Astrocyte (in vitro differentiated cells and primary cell): ENCODE results near the gene FCER1G. TPM values are rescaled to one million over a fixed set of nuclear protein-coding genes. Genes with fewer than 3 reads are reported as not detected.

ENCODE experiments used
- DNase-seq: peaks from one replicate; pipeline ENCODE4 v3.0.0-alpha.2; 2010; ENCODE audit warnings: low read depth
- FAIRE-seq: peaks from 2 replicates; lab custom pipeline; 2011; peaks lifted over from hg19 to GRCh38; lab: Jason Lieb, UNC
- H2AFZ ChIP-seq: 2 replicates; pipeline ENCODE4 v1.6.0; 2012; ENCODE audit warnings: low read depth, low read length, inconsistent platforms
- H3K27ac ChIP-seq: 2 replicates; pipeline ENCODE4 v1.5.1; 2011; ENCODE audit warnings: low read depth, low read length, inconsistent platforms
- H3K27me3 ChIP-seq: 2 replicates; pipeline ENCODE4 v1.6.0; 2011; ENCODE audit warnings: low read length, inconsistent platforms; ENCODE audit not compliant: insufficient read depth
- H3K36me3 ChIP-seq: 2 replicates; pipeline ENCODE4 v1.5.1; 2011; ENCODE audit warnings: low read length, inconsistent platforms; ENCODE audit not compliant: insufficient read depth
- H3K4me1 ChIP-seq: 2 replicates; pipeline ENCODE4 v1.5.1; 2011; ENCODE audit warnings: low read length, inconsistent platforms; ENCODE audit not compliant: insufficient read depth
- H3K4me2 ChIP-seq: 2 replicates; pipeline ENCODE4 v1.6.0; 2012; ENCODE audit warnings: low read length, inconsistent platforms
- H3K4me3 ChIP-seq: 2 replicates; pipeline ENCODE4 v1.5.1; 2011; ENCODE audit warnings: low read depth, mild to moderate bottlenecking, low read length, inconsistent platforms; ENCODE audit not compliant: insufficient read depth
- H3K79me2 ChIP-seq: 2 replicates; pipeline ENCODE4 v1.6.0; 2012; ENCODE audit warnings: mild to moderate bottlenecking, low read length, inconsistent platforms; ENCODE audit not compliant: insufficient read depth
- H3K9ac ChIP-seq: 2 replicates; pipeline ENCODE4 v1.6.0; 2012; ENCODE audit warnings: mild to moderate bottlenecking, low read length, inconsistent platforms
- H3K9me3 ChIP-seq: 2 replicates; pipeline ENCODE4 v1.5.1; 2012; ENCODE audit warnings: low read depth, mild to moderate bottlenecking, low read length, inconsistent platforms; ENCODE audit not compliant: insufficient read depth
- H4K20me1 ChIP-seq: 2 replicates; pipeline ENCODE4 v1.6.0; 2012; ENCODE audit warnings: low read length, inconsistent platforms; ENCODE audit not compliant: insufficient read depth
- H3K27ac Mint-ChIP-seq: one replicate; pipeline ENCODE4 v1.8.0; 2021; ENCODE audit warnings: mild to moderate bottlenecking, mixed read lengths; ENCODE audit not compliant: unreplicated experiment
- H3K27me3 Mint-ChIP-seq: one replicate; pipeline ENCODE4 v1.8.0; 2021; ENCODE audit warnings: low read depth, mixed read lengths; ENCODE audit not compliant: unreplicated experiment
- H3K36me3 Mint-ChIP-seq: one replicate; pipeline ENCODE4 v1.8.0; 2021; ENCODE audit warnings: low read depth, mixed read lengths; ENCODE audit not compliant: unreplicated experiment
- H3K4me1 Mint-ChIP-seq: one replicate; pipeline ENCODE4 v1.8.0; 2021; ENCODE audit warnings: low read depth, mixed read lengths; ENCODE audit not compliant: unreplicated experiment
- H3K4me3 Mint-ChIP-seq: one replicate; pipeline ENCODE4 v1.8.0; 2021; ENCODE audit warnings: mild to moderate bottlenecking, moderate library complexity, mixed read lengths; ENCODE audit not compliant: unreplicated experiment
- H3K9me3 Mint-ChIP-seq: one replicate; pipeline ENCODE4 v1.8.0; 2021; ENCODE audit warnings: mild to moderate bottlenecking, mixed read lengths; ENCODE audit not compliant: unreplicated experiment
- EZH2 ChIP-seq: IDR thresholded peaks from 2 replicates; pipeline ENCODE4 v1.6.1; 2012; ENCODE audit warnings: mild to moderate bottlenecking, low read length, inconsistent platforms; ENCODE audit not compliant: insufficient read depth
- microRNA-seq: library from miRNA; unstranded; fragments of <30 nt; microRNA quantifications from one replicate; pipeline ENCODE4 v1.2.0, GENCODE V29; 2020
- total RNA-seq: library from RNA; stranded (reverse); gene quantifications from 2 replicates; pipeline ENCODE4 v1.2.1, GENCODE V29; 2021
- TF ChIP-seq, protein P1 (sequence below): IDR thresholded peaks from 2 replicates; pipeline ENCODE4 v1.5.1; 2011; ENCODE audit warnings: low read depth, mild to moderate bottlenecking, inconsistent platforms, low read length, moderate library complexity; ENCODE audit not compliant: insufficient read depth

The FCER1G gene
- total RNA-seq, 1 donor from 2014 or later: 0.68 TPM

DNA sequence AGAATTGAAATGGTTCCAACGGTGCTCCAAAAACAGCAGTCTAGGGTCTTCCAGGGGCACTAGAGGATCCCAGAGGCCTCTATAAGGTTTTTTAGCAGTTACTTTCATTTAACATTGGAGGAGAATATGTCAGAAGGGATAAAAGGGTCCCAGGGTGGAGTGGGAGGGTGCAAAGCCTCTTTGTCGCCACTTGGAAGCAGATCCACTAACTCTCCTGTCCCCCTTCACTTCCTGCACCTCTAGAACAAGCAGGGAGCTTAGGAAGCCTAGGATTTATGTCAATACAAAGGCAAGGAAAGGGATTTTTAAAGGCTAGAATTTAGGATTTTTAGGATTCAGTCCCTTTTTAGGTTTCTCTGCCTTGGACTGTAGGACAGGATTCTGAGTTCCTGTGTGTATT, 51.7 kb downstream of the FCER1G start:
- Mint-ChIP-seq H3K27me3 (peaks cover under 1% of the 10 kb centered on the region), H3K4me3 (no peak overlapping the region), H3K4me1 (peaks cover 10% of the 10 kb centered on the region), H3K9me3 (no peaks in the 10 kb centered on the region), H3K27ac (peak overlapping the region; percentile 34), H3K36me3 (no peaks in the 10 kb centered on the region)
- H3K4me1 ChIP-seq: peaks cover 6% of the 10 kb centered on the region
- H3K79me2 ChIP-seq: no peaks in the 10 kb centered on the region
- H2AFZ ChIP-seq: no peak overlapping the region
- H3K27ac ChIP-seq: no peak overlapping the region
- FAIRE-seq (no peak), DNase-seq (no peak)
- H3K4me2 ChIP-seq: no peak overlapping the region
- H3K9ac ChIP-seq: no peak overlapping the region
- no peaks in the 10 kb centered on the region for H4K20me1 ChIP-seq
- no peaks in the 10 kb centered on the region for H3K9me3 ChIP-seq
- no peak overlapping the region for H3K4me3 ChIP-seq
- no peak for TF ChIP-seq EZH2
- TF ChIP-seq, protein P1, sequence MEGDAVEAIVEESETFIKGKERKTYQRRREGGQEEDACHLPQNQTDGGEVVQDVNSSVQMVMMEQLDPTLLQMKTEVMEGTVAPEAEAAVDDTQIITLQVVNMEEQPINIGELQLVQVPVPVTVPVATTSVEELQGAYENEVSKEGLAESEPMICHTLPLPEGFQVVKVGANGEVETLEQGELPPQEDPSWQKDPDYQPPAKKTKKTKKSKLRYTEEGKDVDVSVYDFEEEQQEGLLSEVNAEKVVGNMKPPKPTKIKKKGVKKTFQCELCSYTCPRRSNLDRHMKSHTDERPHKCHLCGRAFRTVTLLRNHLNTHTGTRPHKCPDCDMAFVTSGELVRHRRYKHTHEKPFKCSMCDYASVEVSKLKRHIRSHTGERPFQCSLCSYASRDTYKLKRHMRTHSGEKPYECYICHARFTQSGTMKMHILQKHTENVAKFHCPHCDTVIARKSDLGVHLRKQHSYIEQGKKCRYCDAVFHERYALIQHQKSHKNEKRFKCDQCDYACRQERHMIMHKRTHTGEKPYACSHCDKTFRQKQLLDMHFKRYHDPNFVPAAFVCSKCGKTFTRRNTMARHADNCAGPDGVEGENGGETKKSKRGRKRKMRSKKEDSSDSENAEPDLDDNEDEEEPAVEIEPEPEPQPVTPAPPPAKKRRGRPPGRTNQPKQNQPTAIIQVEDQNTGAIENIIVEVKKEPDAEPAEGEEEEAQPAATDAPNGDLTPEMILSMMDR: no peak
- H3K27me3 ChIP-seq: peaks cover 3% of the 10 kb centered on the region
- H3K36me3 ChIP-seq: no peaks in the 10 kb centered on the region

DNA sequence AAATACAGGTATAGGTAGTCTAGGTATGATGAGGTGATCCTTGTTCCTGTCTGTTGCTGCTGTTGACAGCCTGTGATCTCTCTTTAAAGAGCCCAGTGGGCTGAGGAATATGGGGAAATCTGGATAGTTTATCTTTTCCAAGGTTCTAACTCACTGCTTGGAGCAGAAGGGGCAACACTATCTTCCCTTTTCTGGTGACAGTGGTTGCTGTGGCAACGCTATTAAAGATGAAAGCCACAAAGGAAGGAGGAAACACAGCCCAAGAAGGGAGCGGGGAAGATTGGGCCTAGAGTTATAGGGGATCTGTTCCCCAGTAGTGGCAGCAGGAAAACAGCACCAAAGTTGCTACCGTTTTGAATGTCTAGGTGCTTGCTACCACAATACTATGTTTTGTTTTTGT, 52.2 kb downstream of the FCER1G start:
- Mint-ChIP-seq H3K36me3 (no peaks in the 10 kb centered on the region), H3K4me3 (no peak overlapping the region), H3K4me1 (peaks cover 10% of the 10 kb centered on the region), H3K9me3 (no peaks in the 10 kb centered on the region), H3K27me3 (no peaks in the 10 kb centered on the region), H3K27ac (no peak overlapping the region)
- DNase-seq (no peak), FAIRE-seq (no peak)
- Histone ChIP-seq H2AFZ (no peak overlapping the region), H3K9me3 (no peaks in the 10 kb centered on the region), H3K9ac (no peak overlapping the region), H3K27me3 (peaks cover 1% of the 10 kb centered on the region), H3K79me2 (no peaks in the 10 kb centered on the region), H3K4me1 (peaks cover 6% of the 10 kb centered on the region), H3K4me3 (no peak overlapping the region), H3K36me3 (no peaks in the 10 kb centered on the region), H3K27ac (no peak overlapping the region), H4K20me1 (no peaks in the 10 kb centered on the region), H3K4me2 (no peak overlapping the region)
- no peak for TF ChIP-seq EZH2
- TF ChIP-seq, protein P1: no peak

Small RNA genes within 50 kb of the gene (microRNA-seq; reads per million reads assigned to microRNA genes)
- 1.6 reads per million for gene MIR5187

Other genes starting within 250 kb of the FCER1G start
- 53.7 and 68.6 TPM in 2 replicates for gene F11R, start 194.1 kb upstream of the FCER1G start, total RNA-seq
- gene TSTD1, start 176.3 kb upstream of the FCER1G start, total RNA-seq: 9.5 TPM in 2 replicates
- 61.3 and 70.1 TPM in 2 replicates for gene USF1, start 169.3 kb upstream of the FCER1G start, total RNA-seq
- 0.19 and 0.25 TPM in 2 replicates for gene ARHGAP30, start 145.4 kb upstream of the FCER1G start, total RNA-seq
- 1.6 and 1.9 TPM in 2 replicates for gene NECTIN4, start 125.7 kb upstream of the FCER1G start, total RNA-seq
- gene KLHDC9, start 116.9 kb upstream of the FCER1G start, total RNA-seq: 1.5 and 1.8 TPM in 2 replicates
- gene PFDN2, start 97.3 kb upstream of the FCER1G start, total RNA-seq: 103 and 111 TPM in 2 replicates
- 25.6 and 25.9 TPM in 2 replicates for gene NIT1, start 97.2 kb upstream of the FCER1G start, total RNA-seq
- 40.9 and 41.8 TPM in 2 replicates for gene DEDD, start 82.6 kb upstream of the FCER1G start, total RNA-seq
- 87.5 and 91.0 TPM in 2 replicates for gene UFC1, start 61.3 kb upstream of the FCER1G start, total RNA-seq
- 14.4 and 19.2 TPM in 2 replicates for gene USP21, start 55.8 kb upstream of the FCER1G start, total RNA-seq
- gene PPOX, start 48.9 kb upstream of the FCER1G start, total RNA-seq: 17.0 and 20.0 TPM in 2 replicates
- 39.6 and 40.4 TPM in 2 replicates for gene B4GALT3, start 37.8 kb upstream of the FCER1G start, total RNA-seq
- 2.7 and 5.1 TPM in 2 replicates for gene ADAMTS4, start 16.2 kb upstream of the FCER1G start, total RNA-seq
- 59.9 and 69.0 TPM in 2 replicates for gene NDUFS2, start 12.9 kb upstream of the FCER1G start, total RNA-seq
- gene APOA2, start 8.3 kb downstream of the FCER1G start, total RNA-seq: not detected in 2 replicates
- 12.0 and 12.3 TPM in 2 replicates for gene TOMM40L, start 10.8 kb downstream of the FCER1G start, total RNA-seq
- not detected in 2 replicates for gene NR1I3, start 22.9 kb downstream of the FCER1G start, total RNA-seq
- 0.26 TPM in 1 of 2 replicates, not detected in the other for gene PCP4L1, start 43.5 kb downstream of the FCER1G start, total RNA-seq
- 2.3 TPM in 2 replicates for gene MPZ, start 94.7 kb downstream of the FCER1G start, total RNA-seq
- 176 and 181 TPM in 2 replicates for gene SDHC, start 99.1 kb downstream of the FCER1G start, total RNA-seq
- not detected in 2 replicates for gene CFAP126, start 152.6 kb downstream of the FCER1G start, total RNA-seq